HG02678 (cell line): ENCODE data around the gene RMND5A.

Experiments used
- ATAC-seq: cut with Tn5 transposase; IDR thresholded peaks from one replicate; pipeline ENCODE4 v1.9.1; 2021; ENCODE audit warnings: mild to moderate bottlenecking, moderate library complexity; ENCODE audit not compliant: unreplicated experiment

The RMND5A gene

GRCh38 chr2:86760371-86760770, 40.3 kb downstream of the RMND5A start:
- no peak for ATAC-seq

- ATAC-seq, result peak; percentile 54
Observed at GRCh38 chr2:86764661-86765309, 44.7 kb downstream of the RMND5A start.

- ATAC-seq, result no peak
Observed at GRCh38 chr2:86765310-86765695, 45.2 kb downstream of the RMND5A start.

GRCh38 chr2:86768189-86768949, 48.3 kb downstream of the RMND5A start:
- no peak for ATAC-seq

GRCh38 chr2:86769838-86770237, 49.7 kb downstream of the RMND5A start:
- ATAC-seq, result no peak

- no peak for ATAC-seq
Observed at GRCh38 chr2:86770816-86771301, 50.8 kb downstream of the RMND5A start.

- no peak for ATAC-seq
Observed at GRCh38 chr2:86772611-86773010, 52.5 kb downstream of the RMND5A start.

GRCh38 chr2:86774862-86775261, 54.8 kb downstream of the RMND5A start:
- no peak for ATAC-seq

- no peak for ATAC-seq
Observed at GRCh38 chr2:86775338-86775737, 55.2 kb downstream of the RMND5A start.

GRCh38 chr2:86776532-86776931, 56.4 kb downstream of the RMND5A start:
- ATAC-seq, result no peak

GRCh38 chr2:86778957-86779356, 58.9 kb downstream of the RMND5A start:
- ATAC-seq, result no peak

- ATAC-seq, result no peak
Observed at GRCh38 chr2:86779971-86780370, 59.9 kb downstream of the RMND5A start.

GRCh38 chr2:86781363-86781762, 61.3 kb downstream of the RMND5A start:
- ATAC-seq, result no peak

GRCh38 chr2:86782748-86783147, 62.7 kb downstream of the RMND5A start:
- no peak for ATAC-seq

- ATAC-seq, result peak; percentile 98
Observed at GRCh38 chr2:86783615-86784339, 63.7 kb downstream of the RMND5A start.

GRCh38 chr2:86785456-86785855, 65.4 kb downstream of the RMND5A start:
- no peak for ATAC-seq

- ATAC-seq, result no peak
Observed at GRCh38 chr2:86786001-86786536, 66.0 kb downstream of the RMND5A start.

GRCh38 chr2:86787736-86788135, 67.6 kb downstream of the RMND5A start:
- ATAC-seq, result no peak

- ATAC-seq, result no peak
Observed at GRCh38 chr2:86788165-86788564, 68.1 kb downstream of the RMND5A start.

GRCh38 chr2:86788881-86789686, 69.0 kb downstream of the RMND5A start:
- no peak for ATAC-seq

GRCh38 chr2:86789687-86790133, 69.6 kb downstream of the RMND5A start:
- ATAC-seq, result no peak
